Mucosa of stomach (tissue), 1 donor: ENCODE measurements around the gene NME8.

Experiments used
- H3K27me3 ChIP-seq: one replicate; pipeline ENCODE4 v1.7.0; 2013; ENCODE audit warnings: mild to moderate bottlenecking, low read length; ENCODE audit not compliant: control insufficient read depth, insufficient read depth
- H3K36me3 ChIP-seq: one replicate; pipeline ENCODE4 v1.7.0; 2013; ENCODE audit warnings: low read length; ENCODE audit not compliant: control insufficient read depth, insufficient read depth
- H3K4me1 ChIP-seq: one replicate; pipeline ENCODE4 v1.7.0; 2013; ENCODE audit warnings: mild to moderate bottlenecking, low read length; ENCODE audit not compliant: control insufficient read depth, insufficient read depth
- H3K4me3 ChIP-seq: one replicate; pipeline ENCODE4 v1.7.0; 2013; ENCODE audit warnings: low read length
- H3K9ac ChIP-seq: one replicate; pipeline ENCODE4 v1.7.0; 2013; ENCODE audit warnings: mild to moderate bottlenecking, low read length, moderate library complexity
- H3K9me3 ChIP-seq: one replicate; pipeline ENCODE4 v1.7.0; 2013; ENCODE audit warnings: mild to moderate bottlenecking, low read length, moderate library complexity; ENCODE audit not compliant: control insufficient read depth
- donor health status: Pancreatic carcinoma.

Gene NME8

GRCh38 chr7:37831244-37831643 lies 17.2 kb upstream of the NME8 start:
- Histone ChIP-seq H3K4me1 (peaks cover 3% of the 10 kb centered on the region), H3K36me3 (no peaks in the 10 kb centered on the region), H3K27me3 (no peaks in the 10 kb centered on the region), H3K4me3 (no peak overlapping the region), H3K9me3 (no peaks in the 10 kb centered on the region), H3K9ac (no peak overlapping the region)

GRCh38 chr7:37832194-37832593 lies 16.2 kb upstream of the NME8 start:
- H3K27me3 ChIP-seq = no peaks in the 10 kb centered on the region
- H3K36me3 ChIP-seq = no peaks in the 10 kb centered on the region
- H3K4me3 ChIP-seq = no peak overlapping the region
- H3K4me1 ChIP-seq = peaks cover 3% of the 10 kb centered on the region
- H3K9me3 ChIP-seq = no peaks in the 10 kb centered on the region
- H3K9ac ChIP-seq = no peak overlapping the region

- H3K9ac ChIP-seq = no peak overlapping the region
- H3K4me3 ChIP-seq = peak overlapping the region; percentile 31
- peaks cover 3% of the 10 kb centered on the region for H3K4me1 ChIP-seq
These were observed 15.1 kb upstream of the NME8 start for GRCh38 chr7:37833107-37833817.

GRCh38 chr7:37833818-37834146 lies 14.6 kb upstream of the NME8 start:
- no peak overlapping the region for H3K4me3 ChIP-seq
- peaks cover 3% of the 10 kb centered on the region for H3K4me1 ChIP-seq
- H3K36me3 ChIP-seq = no peaks in the 10 kb centered on the region
- H3K9ac ChIP-seq = no peak overlapping the region
- H3K9me3 ChIP-seq = no peaks in the 10 kb centered on the region
- H3K27me3 ChIP-seq = no peaks in the 10 kb centered on the region

More at GRCh38 chr7:37833107-37833817, 15.1 kb upstream of the NME8 start:
- H3K9me3 ChIP-seq = no peaks in the 10 kb centered on the region
- H3K27me3 ChIP-seq = no peaks in the 10 kb centered on the region
- no peaks in the 10 kb centered on the region for H3K36me3 ChIP-seq

GRCh38 chr7:37853468-37853867 lies 5.1 kb downstream of the NME8 start:
- H3K27me3 ChIP-seq = no peaks in the 10 kb centered on the region
- no peaks in the 10 kb centered on the region for H3K36me3 ChIP-seq
- H3K9ac ChIP-seq = no peak overlapping the region
- H3K4me3 ChIP-seq = no peak overlapping the region
- no peaks in the 10 kb centered on the region for H3K4me1 ChIP-seq
- no peaks in the 10 kb centered on the region for H3K9me3 ChIP-seq

GRCh38 chr7:37882086-37882485 lies 33.7 kb downstream of the NME8 start:
- Histone ChIP-seq H3K4me3 (no peak overlapping the region), H3K27me3 (no peaks in the 10 kb centered on the region), H3K9me3 (no peaks in the 10 kb centered on the region), H3K36me3 (no peaks in the 10 kb centered on the region), H3K9ac (no peak overlapping the region), H3K4me1 (no peaks in the 10 kb centered on the region)

- H3K36me3 ChIP-seq = no peaks in the 10 kb centered on the region
These were observed 45.0 kb downstream of the NME8 start for GRCh38 chr7:37893359-37893758.

GRCh38 chr7:37894671-37895070 lies 46.3 kb downstream of the NME8 start:
- Histone ChIP-seq H3K27me3 (no peaks in the 10 kb centered on the region), H3K9ac (no peak overlapping the region), H3K36me3 (no peaks in the 10 kb centered on the region), H3K4me3 (no peak overlapping the region), H3K9me3 (no peaks in the 10 kb centered on the region), H3K4me1 (no peaks in the 10 kb centered on the region)

More at GRCh38 chr7:37893359-37893758, 45.0 kb downstream of the NME8 start:
- Histone ChIP-seq H3K27me3 (no peaks in the 10 kb centered on the region), H3K9ac (no peak overlapping the region), H3K4me3 (no peak overlapping the region), H3K4me1 (no peaks in the 10 kb centered on the region), H3K9me3 (no peaks in the 10 kb centered on the region)

- Histone ChIP-seq H3K4me3 (no peak overlapping the region), H3K36me3 (no peaks in the 10 kb centered on the region), H3K9me3 (no peaks in the 10 kb centered on the region), H3K27me3 (no peaks in the 10 kb centered on the region), H3K9ac (no peak overlapping the region), H3K4me1 (no peaks in the 10 kb centered on the region)
These were observed 51.4 kb downstream of the NME8 start for GRCh38 chr7:37899712-37900247.

- Histone ChIP-seq H3K4me1 (no peaks in the 10 kb centered on the region), H3K27me3 (no peaks in the 10 kb centered on the region), H3K36me3 (no peaks in the 10 kb centered on the region), H3K9ac (no peak overlapping the region), H3K4me3 (no peak overlapping the region), H3K9me3 (no peaks in the 10 kb centered on the region)
These were observed 52.9 kb downstream of the NME8 start for GRCh38 chr7:37901236-37901827.

- no peaks in the 10 kb centered on the region for H3K27me3 ChIP-seq
- no peak overlapping the region for H3K9ac ChIP-seq
- H3K4me3 ChIP-seq = no peak overlapping the region
- no peaks in the 10 kb centered on the region for H3K4me1 ChIP-seq
- H3K9me3 ChIP-seq = no peaks in the 10 kb centered on the region
- H3K36me3 ChIP-seq = no peaks in the 10 kb centered on the region
These were observed 53.6 kb downstream of the NME8 start for GRCh38 chr7:37901890-37902524.

- no peaks in the 10 kb centered on the region for H3K9me3 ChIP-seq
- no peaks in the 10 kb centered on the region for H3K4me1 ChIP-seq
- H3K36me3 ChIP-seq = no peaks in the 10 kb centered on the region
- no peak overlapping the region for H3K4me3 ChIP-seq
- no peak overlapping the region for H3K9ac ChIP-seq
- H3K27me3 ChIP-seq = no peaks in the 10 kb centered on the region
These were observed 59.9 kb downstream of the NME8 start for GRCh38 chr7:37908221-37908788.
